Measurements from ENCODE around the gene LONP1.

DNA sequence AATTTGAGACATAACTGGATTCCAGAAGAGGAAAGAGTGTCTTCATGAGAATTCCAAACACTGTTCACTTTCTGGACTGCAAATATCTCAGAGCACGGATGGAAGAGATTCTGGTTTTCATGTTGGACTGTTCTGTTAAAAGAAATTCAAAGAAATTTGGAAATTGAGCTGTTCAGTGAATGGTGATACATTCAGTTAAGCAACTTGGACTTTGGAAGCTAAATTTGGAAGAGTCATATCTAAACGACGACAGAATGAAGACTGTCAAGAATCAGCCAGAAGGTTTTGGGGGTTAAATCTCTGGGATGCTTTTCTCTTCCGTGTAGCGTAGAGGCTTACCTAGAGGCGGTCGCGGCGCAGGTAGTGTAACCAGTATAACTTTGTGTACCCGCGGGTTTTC lies 71.5 kb downstream of the LONP1 start:
- no peak for TF ChIP-seq POLR2A (IDR thresholded peaks at IDR 0.05)
- TF ChIP-seq, protein P1, sequence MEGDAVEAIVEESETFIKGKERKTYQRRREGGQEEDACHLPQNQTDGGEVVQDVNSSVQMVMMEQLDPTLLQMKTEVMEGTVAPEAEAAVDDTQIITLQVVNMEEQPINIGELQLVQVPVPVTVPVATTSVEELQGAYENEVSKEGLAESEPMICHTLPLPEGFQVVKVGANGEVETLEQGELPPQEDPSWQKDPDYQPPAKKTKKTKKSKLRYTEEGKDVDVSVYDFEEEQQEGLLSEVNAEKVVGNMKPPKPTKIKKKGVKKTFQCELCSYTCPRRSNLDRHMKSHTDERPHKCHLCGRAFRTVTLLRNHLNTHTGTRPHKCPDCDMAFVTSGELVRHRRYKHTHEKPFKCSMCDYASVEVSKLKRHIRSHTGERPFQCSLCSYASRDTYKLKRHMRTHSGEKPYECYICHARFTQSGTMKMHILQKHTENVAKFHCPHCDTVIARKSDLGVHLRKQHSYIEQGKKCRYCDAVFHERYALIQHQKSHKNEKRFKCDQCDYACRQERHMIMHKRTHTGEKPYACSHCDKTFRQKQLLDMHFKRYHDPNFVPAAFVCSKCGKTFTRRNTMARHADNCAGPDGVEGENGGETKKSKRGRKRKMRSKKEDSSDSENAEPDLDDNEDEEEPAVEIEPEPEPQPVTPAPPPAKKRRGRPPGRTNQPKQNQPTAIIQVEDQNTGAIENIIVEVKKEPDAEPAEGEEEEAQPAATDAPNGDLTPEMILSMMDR (IDR thresholded peaks at IDR 0.05): no peak

Measured in uterus (tissue), 2 donors.